ENCODE measurements around the gene CLASRP. TPM values are rescaled to one million over a fixed set of nuclear protein-coding genes. Genes with fewer than 3 reads are reported as not detected.

Gene CLASRP
- total and polyA plus RNA-seq, 2 donors (not counting 1 experiment from before 2014, with no cell fraction given) = 12.1 to 15.7 TPM

DNA sequence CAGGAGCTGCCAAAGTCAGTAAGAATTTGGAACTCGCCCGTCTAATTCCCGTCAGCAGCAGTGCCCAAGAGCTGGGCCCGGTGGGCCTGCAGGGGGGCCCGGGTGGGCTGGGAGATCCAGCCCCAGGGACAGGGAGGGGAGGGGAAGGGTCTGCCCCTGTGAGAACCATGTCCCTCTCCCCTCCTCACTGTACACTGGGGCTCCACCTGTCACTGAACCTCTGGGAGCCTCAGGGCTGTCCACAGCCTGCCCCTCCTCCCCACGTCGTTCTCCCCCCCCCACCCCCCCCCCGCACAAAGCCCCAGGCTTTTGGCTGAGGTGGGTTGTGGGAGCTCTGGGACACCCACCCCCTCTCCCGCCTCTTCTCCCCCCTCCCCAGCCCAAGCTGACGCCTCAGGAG is 29.2 kb downstream of the CLASRP start:
- H2AFZ ChIP-seq (ENCODE audit: low read length) = no peak overlapping the region
- peaks cover 50% of the 10 kb centered on the region for H3K36me3 ChIP-seq (ENCODE audit: control insufficient read depth, insufficient read depth, low read length)
- DNase-seq (ENCODE audit: low read depth in 2 of 2) = no peak
- no peaks in the 10 kb centered on the region for H4K20me1 ChIP-seq (ENCODE audit: control insufficient read depth, extremely low read depth, insufficient read depth, low read length)
- H3K9ac ChIP-seq (ENCODE audit: insufficient read depth, low read length) = no peak overlapping the region
- H3K4me1 ChIP-seq (ENCODE audit: control insufficient read depth, extremely low read depth, insufficient read depth, low read length) = no peaks in the 10 kb centered on the region
- no peaks in the 10 kb centered on the region for H3K79me2 ChIP-seq (ENCODE audit: control insufficient read depth, insufficient read depth, low read length)
- H3K27ac ChIP-seq (ENCODE audit: insufficient read depth, low read length) = no peak overlapping the region
- H3K9me3 ChIP-seq (ENCODE audit: control insufficient read depth, insufficient read depth, low read depth, low read length) = no peaks in the 10 kb centered on the region
- H3K4me2 ChIP-seq (ENCODE audit: extremely low read depth, insufficient read depth, low read length) = no peak overlapping the region
- TF ChIP-seq CTCF (conservative IDR thresholded peaks at IDR 0.05 in 1 of 2, IDR thresholded peaks at IDR 0.05 in 1 of 2; ENCODE audit: low read depth in 1 of 2, low read length in 2 of 2) (no peak), EZH2 (IDR thresholded peaks at IDR 0.05; ENCODE audit: low read length, missing control alignments) (no peak)
- no peak overlapping the region for H3K4me3 ChIP-seq (replicated peaks in 1 of 4; ENCODE audit: control extremely low read depth in 1 of 4, insufficient read depth in 1 of 4, low read depth in 3 of 4, low read length in 4 of 4)
- no peaks in the 10 kb centered on the region for H3K27me3 ChIP-seq (ENCODE audit: control insufficient read depth, insufficient read depth, low read length)

DNA sequence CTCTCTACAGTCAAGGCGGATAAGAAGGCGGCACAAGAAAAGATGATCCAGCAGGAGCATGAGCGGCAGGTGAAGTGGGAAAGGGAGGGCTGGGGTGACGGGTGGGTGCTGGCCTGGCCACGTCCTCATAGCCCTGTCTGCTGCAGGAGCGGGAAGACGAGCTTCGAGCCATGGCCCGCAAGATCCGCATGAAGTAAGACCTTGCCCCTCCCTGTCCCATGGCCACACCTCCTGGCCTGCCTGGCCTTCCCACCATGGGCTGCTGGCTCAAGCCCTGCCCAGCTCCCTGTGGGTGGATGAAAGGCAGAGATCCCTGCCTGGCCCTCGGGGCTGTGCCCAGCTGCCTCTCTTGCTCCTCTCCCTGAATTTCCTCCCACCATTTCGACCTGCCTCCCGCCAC is 30.2 kb downstream of the CLASRP start:
- Histone ChIP-seq H3K9ac (ENCODE audit: insufficient read depth, low read length) (no peak overlapping the region), H3K4me3 (replicated peaks in 1 of 4; ENCODE audit: control extremely low read depth in 1 of 4, insufficient read depth in 1 of 4, low read depth in 3 of 4, low read length in 4 of 4) (no peak overlapping the region), H3K27me3 (ENCODE audit: control insufficient read depth, insufficient read depth, low read length) (no peaks in the 10 kb centered on the region), H2AFZ (ENCODE audit: low read length) (no peak overlapping the region), H3K4me2 (ENCODE audit: extremely low read depth, insufficient read depth, low read length) (no peak overlapping the region), H4K20me1 (ENCODE audit: control insufficient read depth, extremely low read depth, insufficient read depth, low read length) (no peaks in the 10 kb centered on the region), H3K4me1 (ENCODE audit: control insufficient read depth, extremely low read depth, insufficient read depth, low read length) (no peaks in the 10 kb centered on the region), H3K27ac (ENCODE audit: insufficient read depth, low read length) (no peak overlapping the region), H3K79me2 (ENCODE audit: control insufficient read depth, insufficient read depth, low read length) (no peaks in the 10 kb centered on the region), H3K9me3 (ENCODE audit: control insufficient read depth, insufficient read depth, low read depth, low read length) (no peaks in the 10 kb centered on the region), H3K36me3 (ENCODE audit: control insufficient read depth, insufficient read depth, low read length) (peaks cover 44% of the 10 kb centered on the region)
- TF ChIP-seq EZH2 (IDR thresholded peaks at IDR 0.05; ENCODE audit: low read length, missing control alignments) = no peak
- no peak for TF ChIP-seq CTCF (conservative IDR thresholded peaks at IDR 0.05 in 1 of 2, IDR thresholded peaks at IDR 0.05 in 1 of 2; ENCODE audit: low read depth in 1 of 2, low read length in 2 of 2)
- peak in 1 of 2 donors; percentile 18 for DNase-seq (ENCODE audit: low read depth in 2 of 2)

DNA sequence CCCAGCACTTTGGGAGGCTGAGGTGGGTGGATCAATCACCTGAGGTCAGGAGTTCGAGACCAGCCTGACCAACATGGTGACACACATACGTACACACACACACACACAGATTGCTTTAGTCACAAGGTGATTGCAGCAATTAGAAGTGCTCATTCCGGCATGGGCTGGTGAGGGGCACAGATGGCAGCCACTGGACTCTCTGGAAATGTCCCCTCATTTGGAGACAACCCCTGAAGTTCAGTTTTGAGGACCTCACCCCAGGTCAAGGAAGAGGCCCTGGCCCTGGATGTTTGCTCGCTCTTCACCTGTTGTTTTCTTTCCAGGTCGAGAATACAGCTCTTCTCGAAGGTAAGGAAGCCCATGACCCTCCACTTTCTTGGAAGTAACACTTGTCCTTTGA is 31.4 kb downstream of the CLASRP start:
- no peaks in the 10 kb centered on the region for H3K9me3 ChIP-seq (ENCODE audit: control insufficient read depth, insufficient read depth, low read depth, low read length)
- no peak overlapping the region for H3K4me2 ChIP-seq (ENCODE audit: extremely low read depth, insufficient read depth, low read length)
- no peak overlapping the region for H3K4me3 ChIP-seq (replicated peaks in 1 of 4; ENCODE audit: control extremely low read depth in 1 of 4, insufficient read depth in 1 of 4, low read depth in 3 of 4, low read length in 4 of 4)
- no peak overlapping the region for H3K27ac ChIP-seq (ENCODE audit: insufficient read depth, low read length)
- TF ChIP-seq CTCF (conservative IDR thresholded peaks at IDR 0.05 in 1 of 2, IDR thresholded peaks at IDR 0.05 in 1 of 2; ENCODE audit: low read depth in 1 of 2, low read length in 2 of 2) (no peak), EZH2 (IDR thresholded peaks at IDR 0.05; ENCODE audit: low read length, missing control alignments) (no peak)
- no peak overlapping the region for H3K9ac ChIP-seq (ENCODE audit: insufficient read depth, low read length)
- H4K20me1 ChIP-seq (ENCODE audit: control insufficient read depth, extremely low read depth, insufficient read depth, low read length) = no peaks in the 10 kb centered on the region
- H3K4me1 ChIP-seq (ENCODE audit: control insufficient read depth, extremely low read depth, insufficient read depth, low read length) = no peaks in the 10 kb centered on the region
- H2AFZ ChIP-seq (ENCODE audit: low read length) = no peak overlapping the region
- DNase-seq (ENCODE audit: low read depth in 2 of 2) = no peak
- H3K36me3 ChIP-seq (ENCODE audit: control insufficient read depth, insufficient read depth, low read length) = peaks cover 39% of the 10 kb centered on the region
- no peaks in the 10 kb centered on the region for H3K27me3 ChIP-seq (ENCODE audit: control insufficient read depth, insufficient read depth, low read length)
- no peaks in the 10 kb centered on the region for H3K79me2 ChIP-seq (ENCODE audit: control insufficient read depth, insufficient read depth, low read length)
